ENCODE data around the gene KLK6. TPM values are rescaled to one million over a fixed set of nuclear protein-coding genes. Genes with fewer than 3 reads are reported as not detected.

KLK6 gene
- total RNA-seq, 1 donor from 2014 or later: 5.0 TPM

GRCh38 chr19:50968716-50969412, 527 bp downstream of the KLK6 start:
- H3K4me1 Mint-ChIP-seq (ENCODE audit: unreplicated experiment): peaks cover 4% of the 10 kb centered on the region
- no peak for DNase-seq (ENCODE audit: extremely low spot score, unreplicated experiment)
- TF ChIP-seq CTCF (conservative IDR thresholded peaks at IDR 0.05): no peak
- H3K4me3 Mint-ChIP-seq: no peak overlapping the region
- H3K36me3 Mint-ChIP-seq: no peaks in the 10 kb centered on the region
- H3K27ac Mint-ChIP-seq: no peak overlapping the region
- H3K9me3 Mint-ChIP-seq: no peaks in the 10 kb centered on the region
- H3K27me3 Mint-ChIP-seq: peaks cover 11% of the 10 kb centered on the region

- no peak overlapping the region for H3K27ac Mint-ChIP-seq
- TF ChIP-seq CTCF (conservative IDR thresholded peaks at IDR 0.05): no peak
- H3K27me3 Mint-ChIP-seq: peaks cover 15% of the 10 kb centered on the region
- H3K4me1 Mint-ChIP-seq (ENCODE audit: unreplicated experiment): peaks cover 4% of the 10 kb centered on the region
- H3K4me3 Mint-ChIP-seq: no peak overlapping the region
- H3K36me3 Mint-ChIP-seq: no peaks in the 10 kb centered on the region
- no peaks in the 10 kb centered on the region for H3K9me3 Mint-ChIP-seq
- DNase-seq (ENCODE audit: extremely low spot score, unreplicated experiment): no peak
These were observed 1.3 kb downstream of the KLK6 start for GRCh38 chr19:50967929-50968715.

GRCh38 chr19:50964266-50964665, 5.1 kb downstream of the KLK6 start:
- H3K9me3 Mint-ChIP-seq: no peaks in the 10 kb centered on the region
- no peak for TF ChIP-seq CTCF (conservative IDR thresholded peaks at IDR 0.05)
- peaks cover 4% of the 10 kb centered on the region for H3K4me1 Mint-ChIP-seq (ENCODE audit: unreplicated experiment)
- DNase-seq (ENCODE audit: extremely low spot score, unreplicated experiment): no peak
- H3K36me3 Mint-ChIP-seq: no peaks in the 10 kb centered on the region
- no peak overlapping the region for H3K27ac Mint-ChIP-seq
- H3K4me3 Mint-ChIP-seq: no peak overlapping the region
- H3K27me3 Mint-ChIP-seq: peaks cover 37% of the 10 kb centered on the region

GRCh38 chr19:50963381-50963780, 6.0 kb downstream of the KLK6 start:
- Mint-ChIP-seq H3K27ac (no peak overlapping the region), H3K4me1 (ENCODE audit: unreplicated experiment) (peaks cover 4% of the 10 kb centered on the region), H3K27me3 (peaks cover 43% of the 10 kb centered on the region), H3K4me3 (no peak overlapping the region), H3K36me3 (no peaks in the 10 kb centered on the region), H3K9me3 (no peaks in the 10 kb centered on the region)
- TF ChIP-seq CTCF (conservative IDR thresholded peaks at IDR 0.05): no peak
- no peak for DNase-seq (ENCODE audit: extremely low spot score, unreplicated experiment)

- no peaks in the 10 kb centered on the region for H3K4me1 Mint-ChIP-seq (ENCODE audit: unreplicated experiment)
- no peaks in the 10 kb centered on the region for H3K36me3 Mint-ChIP-seq
- no peak overlapping the region for H3K4me3 Mint-ChIP-seq
- H3K9me3 Mint-ChIP-seq: no peaks in the 10 kb centered on the region
- DNase-seq (ENCODE audit: extremely low spot score, unreplicated experiment): no peak
- no peak for TF ChIP-seq CTCF (conservative IDR thresholded peaks at IDR 0.05)
- peaks cover 43% of the 10 kb centered on the region for H3K27me3 Mint-ChIP-seq
- H3K27ac Mint-ChIP-seq: no peak overlapping the region
These were observed 7.1 kb downstream of the KLK6 start for GRCh38 chr19:50962245-50962644.

All from type B pancreatic cell (in vitro differentiated cells).